ENCODE measurements around the gene RPL38.

Gene RPL38

DNA sequence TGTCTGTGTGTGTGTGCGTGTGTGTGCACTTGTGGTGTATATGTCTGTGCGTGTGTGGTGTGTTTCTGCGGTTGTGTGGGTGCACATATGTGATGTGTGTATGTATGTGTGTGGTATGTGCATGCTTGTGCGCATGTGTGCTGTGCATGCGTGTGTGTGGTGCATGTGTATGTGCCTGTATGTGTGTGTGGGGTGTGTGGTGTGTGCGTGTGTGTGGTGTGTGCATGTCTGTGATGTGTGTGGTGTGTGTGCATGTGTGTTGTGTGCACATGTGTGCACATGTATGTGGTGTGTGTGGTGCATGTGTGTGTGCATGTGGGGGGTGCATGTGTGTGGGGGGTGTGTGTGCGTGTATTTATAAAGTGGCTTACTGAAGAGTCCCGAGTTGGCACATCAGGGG is 47.6 kb downstream of the RPL38 start:
- no peak for DNase-seq

DNA sequence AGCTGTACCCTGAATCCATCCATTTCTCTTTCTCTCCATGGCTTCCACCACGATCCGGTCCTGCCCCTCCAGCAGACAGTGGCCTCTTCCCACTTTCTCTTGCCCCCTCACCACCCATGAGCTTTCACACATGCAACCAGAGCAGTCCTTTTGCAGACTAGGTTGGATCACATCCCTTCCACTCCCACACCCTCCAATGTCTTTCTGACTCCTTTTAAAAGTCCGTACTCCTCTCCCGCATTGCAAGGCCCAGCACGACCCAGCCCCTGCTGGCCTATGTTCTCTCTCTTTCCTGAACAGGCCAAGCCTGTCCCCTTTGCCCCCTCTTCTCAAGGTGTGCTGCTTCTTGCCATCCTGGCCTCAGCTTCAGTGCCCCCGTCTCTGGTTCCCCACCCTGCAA is 48.1 kb downstream of the RPL38 start:
- no peak for DNase-seq

DNA sequence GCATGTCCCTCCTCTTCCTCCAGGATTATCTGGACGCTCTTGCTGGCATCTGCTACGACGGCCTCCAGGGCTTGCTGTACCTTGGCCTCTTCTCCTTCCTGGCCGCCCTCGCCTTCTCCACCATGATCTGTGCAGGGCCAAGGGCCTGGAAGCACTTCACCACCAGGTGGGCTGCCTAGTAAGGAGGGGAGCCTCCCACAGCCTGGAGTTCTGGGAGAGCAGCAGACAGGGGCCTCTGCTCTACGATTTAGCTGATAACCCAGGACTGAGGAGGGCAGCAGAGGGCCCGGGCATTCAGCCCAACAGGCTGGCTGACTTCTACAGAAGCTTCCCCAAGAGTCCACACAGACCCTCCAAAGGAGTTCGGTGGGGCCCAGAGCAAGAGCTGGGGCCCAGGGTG is 48.7 kb downstream of the RPL38 start:
- DNase-seq = no peak

DNA sequence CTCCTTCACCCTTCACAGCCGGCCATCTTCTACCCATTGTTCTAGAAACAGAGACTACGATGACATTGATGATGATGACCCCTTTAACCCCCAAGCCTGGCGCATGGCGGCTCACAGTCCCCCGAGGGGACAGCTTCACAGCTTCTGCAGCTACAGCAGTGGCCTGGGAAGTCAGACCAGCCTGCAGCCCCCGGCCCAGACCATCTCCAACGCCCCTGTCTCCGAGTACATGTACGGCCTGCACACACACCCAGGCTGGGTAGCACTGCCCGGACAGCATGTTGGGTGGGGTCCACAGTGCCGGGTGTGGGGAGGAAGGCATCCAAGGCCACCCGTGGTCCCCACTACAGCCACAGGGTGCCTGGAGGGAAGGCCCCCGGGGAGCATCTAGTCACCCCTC is 49.6 kb downstream of the RPL38 start:
- DNase-seq = no peak

DNA sequence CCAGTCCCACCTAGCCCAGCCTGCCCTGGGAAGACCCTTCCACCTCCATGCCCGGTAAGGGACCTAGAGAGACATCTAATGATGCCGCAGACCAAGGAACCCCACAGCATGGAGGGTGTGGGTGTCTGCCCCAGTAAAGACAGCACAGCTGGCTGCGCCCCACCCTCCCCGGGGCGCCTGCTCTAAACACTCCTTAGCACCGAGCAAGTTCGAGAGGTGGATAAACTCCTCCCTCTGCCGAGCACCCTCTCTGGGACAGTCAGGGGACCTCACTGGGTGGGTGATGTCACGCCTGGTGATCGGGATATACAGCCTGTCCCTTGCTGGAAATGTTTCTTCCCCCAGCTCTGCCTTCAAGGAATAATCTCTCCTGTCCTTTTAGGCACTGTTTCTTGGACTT is 53.8 kb downstream of the RPL38 start:
- DNase-seq = no peak

DNA sequence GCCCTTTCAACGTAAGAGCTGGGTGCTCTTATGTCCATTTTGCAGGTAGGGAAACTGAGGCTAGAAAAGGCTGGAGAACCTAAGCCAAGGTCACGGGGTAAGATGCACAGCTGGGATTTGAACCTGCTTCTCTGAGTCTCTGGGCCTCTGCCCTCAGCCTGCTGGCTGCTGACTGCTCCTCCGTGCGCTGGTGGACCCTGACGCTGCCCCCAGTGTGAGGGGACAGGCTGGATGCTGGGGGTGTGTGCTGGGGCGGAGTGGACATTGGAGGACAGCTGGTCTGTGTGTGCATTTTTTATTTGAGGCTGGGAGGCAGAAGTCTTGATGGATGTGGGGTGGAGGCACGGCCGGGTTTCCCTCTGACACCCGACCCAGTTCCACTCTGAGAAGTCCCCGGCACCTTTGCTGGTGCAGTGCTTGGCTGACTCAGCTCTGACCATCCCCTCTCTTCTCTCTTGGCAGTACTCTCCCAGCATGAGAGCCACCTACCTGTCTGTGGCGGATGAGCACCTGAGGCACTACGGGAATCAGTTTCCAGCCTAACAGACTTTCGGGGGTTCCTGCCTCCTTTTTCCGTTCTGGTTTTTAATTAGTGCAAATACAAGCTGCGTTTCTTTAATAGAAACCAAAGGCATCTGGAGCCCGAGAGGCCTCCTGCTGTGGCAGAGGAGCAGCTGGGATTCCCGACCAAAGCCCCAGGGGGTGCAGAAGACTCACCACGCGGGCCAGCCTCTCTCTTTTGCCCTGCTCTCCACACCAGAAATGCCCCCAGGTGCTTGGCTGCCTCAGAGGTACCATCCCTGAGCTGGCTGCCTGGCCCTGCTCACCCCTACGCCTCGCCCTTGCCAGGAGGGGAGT is 56.4 kb downstream of the RPL38 start:
- no peak for DNase-seq

Data from NCI-H774 (cell line).